Measurements from ENCODE around the gene ATOX1.
"Not testable (repeated sequence)": the region's sequence is repeated elsewhere in the genome, so short reads cannot be mapped to it uniquely, and the experiment has no call there.

Gene ATOX1

GRCh38 chr5:151758430-151759241 is at the start of gene ATOX1:
Gene ATOX1, minus strand, starts transcription at chr5:151758631. Its CDS starts 80 bp downstream, at chr5:151758551.
- peak; percentile 91 for DNase-seq

- no peak for DNase-seq
These were observed 47.2 kb upstream of the ATOX1 start for GRCh38 chr5:151805414-151806223.

- no peak for DNase-seq
These were observed 42.1 kb upstream of the ATOX1 start for GRCh38 chr5:151800532-151800931.

- no peak for DNase-seq
These were observed 41.0 kb upstream of the ATOX1 start for GRCh38 chr5:151799407-151799806.

- DNase-seq, result no peak
These were observed 40.2 kb upstream of the ATOX1 start for GRCh38 chr5:151798674-151799073.

GRCh38 chr5:151795426-151795825 is 37.0 kb upstream of the ATOX1 start:
- no peak for DNase-seq

GRCh38 chr5:151793358-151793757 is 34.9 kb upstream of the ATOX1 start:
- no peak for DNase-seq

- DNase-seq, result no peak
These were observed 29.4 kb upstream of the ATOX1 start for GRCh38 chr5:151787817-151788216.

- DNase-seq, result no peak
These were observed 28.0 kb upstream of the ATOX1 start for GRCh38 chr5:151786468-151786867.

- no peak for DNase-seq
These were observed 25.7 kb upstream of the ATOX1 start for GRCh38 chr5:151784141-151784540.

GRCh38 chr5:151783664-151784063 is 25.2 kb upstream of the ATOX1 start:
- not testable (repeated sequence) for DNase-seq

GRCh38 chr5:151781201-151781600 is 22.8 kb upstream of the ATOX1 start:
- no peak for DNase-seq

- no peak for DNase-seq
These were observed 21.9 kb upstream of the ATOX1 start for GRCh38 chr5:151780348-151780747.

- no peak for DNase-seq
These were observed 21.2 kb upstream of the ATOX1 start for GRCh38 chr5:151779531-151780125.

GRCh38 chr5:151775025-151775606 is 16.7 kb upstream of the ATOX1 start:
- no peak for DNase-seq

GRCh38 chr5:151773951-151774350 is 15.5 kb upstream of the ATOX1 start:
- no peak for DNase-seq

- DNase-seq, result peak; percentile 15
These were observed 14.6 kb upstream of the ATOX1 start for GRCh38 chr5:151772846-151773561.

- peak; percentile 37 for DNase-seq
These were observed 13.8 kb upstream of the ATOX1 start for GRCh38 chr5:151772029-151772845.

- DNase-seq, result peak; percentile 100
These were observed 13.0 kb upstream of the ATOX1 start, which contains the start of gene G3BP1 for GRCh38 chr5:151771259-151772028. Gene G3BP1, plus strand, starts transcription at chr5:151771954. Its CDS starts 14,667 bp downstream, at chr5:151786621.

GRCh38 chr5:151770383-151771258 is 12.2 kb upstream of the ATOX1 start:
- no peak for DNase-seq
